ENCODE results near the gene STX8. TPM values are rescaled to one million over a fixed set of nuclear protein-coding genes. Genes with fewer than 3 reads are reported as not detected.

The STX8 gene
- polyA plus RNA-seq, 1 experiment, result 44.7 TPM

GRCh38 chr17:9228408-9229159, 347.0 kb downstream of the STX8 start:
- CTCF ChIA-PET, result interaction anchor here (0.8 kb wide), 2 partner anchors 9 to 15 kb away, joined by 3 read pairs; no protein-coding TSS in a partner anchor
- POLR2A ChIA-PET, result interaction anchor here (0.7 kb wide), 1 partner anchor 216 kb away, joined by 5 read pairs; no protein-coding TSS in a partner anchor
- 0 out of 2 replicates have a peak, but pooled peaks have one; percentile 11 for TF ChIP-seq CTCF (IDR thresholded peaks at IDR 0.05; ENCODE audit: insufficient read depth, low read depth, low read length)
- DNase-seq (ENCODE audit: low read depth), result no peak
- no peaks in the 10 kb centered on the region for H3K36me3 ChIP-seq (ENCODE audit: control insufficient read depth, insufficient read depth, low read length)
- H3K4me3 ChIP-seq (ENCODE audit: low read depth, low read length), result no peak overlapping the region
- no peaks in the 10 kb centered on the region for H3K27me3 ChIP-seq (ENCODE audit: control insufficient read depth, insufficient read depth, low read length)

- no peak overlapping the region for H3K4me3 ChIP-seq (ENCODE audit: low read depth, low read length)
- POLR2A ChIA-PET, result interaction anchor here (0.7 kb wide), 1 partner anchor 216 kb away, joined by 5 read pairs; no protein-coding TSS in a partner anchor
- no peak for TF ChIP-seq CTCF (IDR thresholded peaks at IDR 0.05; ENCODE audit: insufficient read depth, low read depth, low read length)
- H3K27me3 ChIP-seq (ENCODE audit: control insufficient read depth, insufficient read depth, low read length), result no peaks in the 10 kb centered on the region
- H3K36me3 ChIP-seq (ENCODE audit: control insufficient read depth, insufficient read depth, low read length), result no peaks in the 10 kb centered on the region
- DNase-seq (ENCODE audit: low read depth), result no peak
- CTCF ChIA-PET, result interaction anchor here (0.8 kb wide), 1 partner anchor 15 kb away, joined by 3 read pairs; no protein-coding TSS in a partner anchor
Measured at GRCh38 chr17:9227819-9228407, 347.7 kb downstream of the STX8 start.

GRCh38 chr17:9226794-9227135, 348.9 kb downstream of the STX8 start:
- CTCF ChIA-PET, result interaction anchor here (1.1 to 1.3 kb wide), 2 partner anchors 9 to 11 kb away, joined by 3 read pairs; no protein-coding TSS in a partner anchor
- no peaks in the 10 kb centered on the region for H3K27me3 ChIP-seq (ENCODE audit: control insufficient read depth, insufficient read depth, low read length)
- DNase-seq (ENCODE audit: low read depth), result no peak
- no peak for TF ChIP-seq CTCF (IDR thresholded peaks at IDR 0.05; ENCODE audit: insufficient read depth, low read depth, low read length)
- POLR2A ChIA-PET, result no interaction called here
- H3K4me3 ChIP-seq (ENCODE audit: low read depth, low read length), result no peak overlapping the region
- no peaks in the 10 kb centered on the region for H3K36me3 ChIP-seq (ENCODE audit: control insufficient read depth, insufficient read depth, low read length)

- H3K27me3 ChIP-seq (ENCODE audit: control insufficient read depth, insufficient read depth, low read length), result no peaks in the 10 kb centered on the region
- POLR2A ChIA-PET, result no interaction called here
- CTCF ChIA-PET, result interaction anchor here (1.1 to 1.3 kb wide), 2 partner anchors 8 to 11 kb away, joined by 3 read pairs; no protein-coding TSS in a partner anchor
- no peak for TF ChIP-seq CTCF (IDR thresholded peaks at IDR 0.05; ENCODE audit: insufficient read depth, low read depth, low read length)
- H3K4me3 ChIP-seq (ENCODE audit: low read depth, low read length), result no peak overlapping the region
- DNase-seq (ENCODE audit: low read depth), result no peak
- no peaks in the 10 kb centered on the region for H3K36me3 ChIP-seq (ENCODE audit: control insufficient read depth, insufficient read depth, low read length)
Measured at GRCh38 chr17:9226130-9226793, 349.4 kb downstream of the STX8 start.
